ENCODE measurements around the gene SCAP. TPM values are rescaled to one million over a fixed set of nuclear protein-coding genes. Genes with fewer than 3 reads are reported as not detected.

SCAP gene
- total and polyA plus RNA-seq, 2 of the 13 experiments (the other 11 are each of a cell fraction or from before 2014, with no cell fraction given), result 40.4 to 53.3 TPM

GRCh38 chr3:47515100-47515499 is 39.4 kb upstream of the SCAP start (continued):
- TF ChIP-seq PBX2 (CRISPR knock-in tag; IDR thresholded peaks at IDR 0.05) (no peak), PCBP1 (IDR thresholded peaks at IDR 0.05; ENCODE audit: borderline replicate concordance, low read depth, low read length) (no peak), ZNF30 (CRISPR knock-in tag; IDR thresholded peaks at IDR 0.05) (no peak), ZEB1 (IDR thresholded peaks at IDR 0.05; ENCODE audit: insufficient replicate concordance, low read depth) (peak; percentile 36), IRF9 (CRISPR knock-in tag; IDR thresholded peaks at IDR 0.05; ENCODE audit: borderline replicate concordance) (no peak), REST (IDR thresholded peaks at IDR 0.05; ENCODE audit: borderline replicate concordance in 1 of 2, low read depth in 1 of 2, low read length in 2 of 2) (no peak), TEAD3 (CRISPR knock-in tag; optimal IDR thresholded peaks at IDR 0.05; ENCODE audit: borderline replicate concordance) (peak; percentile 85), BCL3 (CRISPR knock-in tag; IDR thresholded peaks at IDR 0.05) (no peak), MED1 (CRISPR knock-in tag; IDR thresholded peaks at IDR 0.05) (no peak), ZSCAN12 (CRISPR knock-in tag; IDR thresholded peaks at IDR 0.05) (no peak), FOXO1 (CRISPR knock-in tag; IDR thresholded peaks at IDR 0.05) (no peak), THAP11 (CRISPR knock-in tag; IDR thresholded peaks at IDR 0.05) (peak; percentile 23; the same call in 1 of the 2 replicates), ZNF550 (CRISPR knock-in tag; IDR thresholded peaks at IDR 0.05; ENCODE audit: borderline replicate concordance) (no peak), ONECUT2 (CRISPR knock-in tag; IDR thresholded peaks at IDR 0.05) (peak; percentile 55; the same call in 1 of the 2 replicates), ZBTB10 (CRISPR knock-in tag; IDR thresholded peaks at IDR 0.05; ENCODE audit: borderline replicate concordance) (no peak), FOXK1 (CRISPR knock-in tag; IDR thresholded peaks at IDR 0.05; ENCODE audit: borderline replicate concordance, low read depth) (no peak), KAT2B (IDR thresholded peaks at IDR 0.05; ENCODE audit: borderline replicate concordance, low read depth, low read length) (peak; percentile 92), KLF13 (CRISPR knock-in tag; IDR thresholded peaks at IDR 0.05) (no peak), MEF2D (CRISPR knock-in tag; IDR thresholded peaks at IDR 0.05) (no peak), CENPT (CRISPR knock-in tag; IDR thresholded peaks at IDR 0.05; ENCODE audit: low read depth) (no peak), ZNF740 (CRISPR knock-in tag; IDR thresholded peaks at IDR 0.05) (no peak)

All from HepG2 (cell line).